Measurements from ENCODE around the gene HSD17B14. TPM values are rescaled to one million over a fixed set of nuclear protein-coding genes. Genes with fewer than 3 reads are reported as not detected.
"Not testable (repeated sequence)": the region's sequence is repeated elsewhere in the genome, so short reads cannot be mapped to it uniquely, and the experiment has no call there.

The HSD17B14 gene
- total and polyA plus RNA-seq, 12 donors = 1.1 to 5.3 (median 2.8) TPM

GRCh38 chr19:48793271-48793670 is 43.0 kb downstream of the HSD17B14 start:
- H3K4me1 ChIP-seq = peaks cover 0 to 18% (median 6%) of the 10 kb centered on the region in 9 donors
- TF ChIP-seq CTCF (IDR thresholded peaks at IDR 0.05) = no peak
- WGBS, 2 donors = 73 to 76% methylated on average over 8 of the region's 8 CpGs
- H3K27me3 ChIP-seq = no peaks in the 10 kb centered on the region
- H3K9me3 ChIP-seq = no peaks in the 10 kb centered on the region
- DNase-seq (no peak), ATAC-seq (no peak)
- no peak overlapping the region for H3K4me3 ChIP-seq
- no peak overlapping the region for H3K27ac ChIP-seq
- intact Hi-C loops (cut with DNase I) = loop anchor here in 4 of 10 donors (2.0 to 10.0 kb wide), 4 partner anchors 174 to 182 kb away; partner anchors contain the start of gene FTL (in 1 of the 4)
- H3K36me3 ChIP-seq = peaks cover 0 to 2% (median 0%) of the 10 kb centered on the region in 9 donors

DNA sequence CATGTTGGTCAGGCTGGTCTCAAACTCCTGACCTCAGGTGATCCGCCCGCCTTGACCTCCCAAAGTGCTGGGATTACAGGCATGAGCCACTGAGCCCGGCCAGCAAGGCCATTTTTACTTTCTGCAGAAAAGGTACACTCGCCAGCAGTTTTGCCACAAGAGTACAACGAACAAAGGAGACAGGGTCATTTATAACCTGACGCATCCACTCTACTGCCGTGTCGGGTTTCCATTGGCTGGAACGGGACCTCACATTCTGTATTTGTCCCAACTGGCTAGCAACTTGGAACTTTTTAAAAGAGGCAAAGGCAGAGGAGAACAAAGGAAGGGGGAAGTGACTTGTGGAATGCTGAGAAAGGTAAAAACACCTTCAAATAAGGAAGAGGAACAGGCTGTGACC is 49.0 kb downstream of the HSD17B14 start:
- not testable (repeated sequence) for H3K27ac ChIP-seq, H3K4me1 ChIP-seq, H3K27me3 ChIP-seq, H3K4me3 ChIP-seq, DNase-seq, H3K9me3 ChIP-seq, ATAC-seq, H3K36me3 ChIP-seq
- WGBS, 2 donors = 91% methylated on average over 9 of the region's 9 CpGs
- intact Hi-C loops (cut with DNase I) = loop anchor here in 2 of 10 donors (5.0 to 10.0 kb wide), 3 partner anchors 113 to 143 kb away; partner anchors contain the start of genes CA11 (in 2 of the 2) and NTN5 (in 1 of the 2)

- H3K9me3 ChIP-seq, DNase-seq, H3K27ac ChIP-seq, ATAC-seq, H3K4me3 ChIP-seq, H3K27me3 ChIP-seq, H3K36me3 ChIP-seq: not testable (repeated sequence)
- H3K4me1 ChIP-seq = peaks cover 0 to 17% (median 6%) of the 10 kb centered on the region in 9 donors
- 95 to 98% methylated on average over 7 of the region's 7 CpGs for WGBS, 2 donors
- intact Hi-C loops (cut with DNase I) = loop anchor here in 2 of 10 donors (5.0 to 10.0 kb wide), 3 partner anchors 112 to 142 kb away; partner anchors contain the start of genes CA11 (in 2 of the 2) and NTN5 (in 1 of the 2)
Measured at GRCh38 chr19:48786422-48786821, 49.9 kb downstream of the HSD17B14 start.

DNA sequence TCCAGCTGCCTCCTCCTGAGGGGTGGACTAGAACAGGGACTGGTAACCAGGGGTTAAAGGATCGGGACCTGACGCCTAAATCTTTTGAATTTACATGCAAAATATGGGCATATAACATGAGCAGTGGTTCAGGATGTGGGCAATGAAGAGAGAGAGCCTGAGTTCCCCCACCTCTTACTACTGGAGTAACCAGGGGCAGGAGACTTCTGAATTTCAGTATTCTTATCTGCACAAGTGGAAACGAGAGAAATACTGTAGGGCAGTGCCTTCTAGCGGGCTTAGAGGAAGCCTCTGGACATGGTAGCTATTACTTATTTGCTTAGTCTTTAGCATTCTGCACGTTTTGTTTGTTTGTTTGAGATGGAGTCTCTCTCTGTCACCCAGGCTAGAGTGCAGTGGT is 51.8 kb downstream of the HSD17B14 start:
- peak in 5 of 9 donors; percentile 14 to 50 (median 48) for TF ChIP-seq CTCF (IDR thresholded peaks at IDR 0.05)
- Histone ChIP-seq H3K27me3 (no peaks in the 10 kb centered on the region), H3K27ac (no peak overlapping the region), H3K36me3 (no peaks in the 10 kb centered on the region), H3K9me3 (no peaks in the 10 kb centered on the region), H3K4me3 (no peak overlapping the region), H3K4me1 (peaks cover 0 to 35% (median 10%) of the 10 kb centered on the region in 9 donors)
- DNase-seq = no peak
- 66 to 70% methylated on average over 5 of the region's 5 CpGs for WGBS, 2 donors
- ATAC-seq = no peak
- intact Hi-C loops (cut with DNase I) = loop anchor here in 5 of 10 donors (5.0 to 10.0 kb wide), 5 partner anchors 42 to 140 kb away; partner anchors contain the start of genes CA11 (in 4 of the 5), NTN5 (in 1 of the 5) and RASIP1 (in 1 of the 5)

GRCh38 chr19:48780631-48781391 is 55.5 kb downstream of the HSD17B14 start:
- no peaks in the 10 kb centered on the region for H3K27me3 ChIP-seq
- ATAC-seq (peak in 5 of 8 donors; percentile 3 to 31 (median 16)), DNase-seq (no peak)
- no peak overlapping the region for H3K4me3 ChIP-seq
- H3K9me3 ChIP-seq = no peaks in the 10 kb centered on the region
- H3K4me1 ChIP-seq = peaks cover 0 to 35% (median 10%) of the 10 kb centered on the region in 9 donors
- 58 to 71% methylated on average over 14 of the region's 14 CpGs for WGBS, 2 donors
- peak overlapping the region in 8 of 10 donors; percentile 55 to 74 (median 67) for H3K27ac ChIP-seq
- no peaks in the 10 kb centered on the region for H3K36me3 ChIP-seq
- intact Hi-C loops (cut with DNase I) = loop anchor here in 5 of 10 donors (5.0 to 10.0 kb wide), 5 partner anchors 39 to 136 kb away; partner anchors contain the start of genes CA11 (in 4 of the 5), NTN5 (in 1 of the 5) and RASIP1 (in 1 of the 5)
- TF ChIP-seq CTCF (IDR thresholded peaks at IDR 0.05) = no peak

Measured in heart right ventricle (tissue), 16 donors.